Metanephros (tissue), 1 donor: ENCODE data around the gene TUBG1. TPM values are rescaled to one million over a fixed set of nuclear protein-coding genes. Genes with fewer than 3 reads are reported as not detected.

ENCODE experiments used
- total RNA-seq: library from RNA; depleted of rRNA; stranded (reverse); fragments of >200 nt; gene quantifications from one replicate; pipeline ENCODE4 v1.2.3, GENCODE V29; 2014

The TUBG1 gene
- total RNA-seq = 21.4 TPM

GRCh38 chr17:42609182-42609813 is at the start of gene TUBG1, which contains the start of gene RETREG3:
Gene TUBG1, plus strand, starts transcription at chr17:42609683. Its CDS starts 55 bp downstream, at chr17:42609738.
Gene RETREG3, minus strand, starts transcription at chr17:42609374. Its CDS starts 50 bp downstream, at chr17:42609324.

GRCh38 chr17:42561897-42562387 is 47.5 kb upstream of the TUBG1 start, which contains the start of gene COASY:
Gene COASY, plus strand, starts transcription at chr17:42562148. Its CDS starts 475 bp downstream, at chr17:42562623.

GRCh38 chr17:42566883-42567573 is 42.5 kb upstream of the TUBG1 start, which contains the start of gene MLX:
Gene MLX, plus strand, starts transcription at chr17:42567100. Its CDS starts 25 bp downstream, at chr17:42567125.

GRCh38 chr17:42577532-42578281 is 31.8 kb upstream of the TUBG1 start, which contains the start of gene PSMC3IP:
Gene PSMC3IP, minus strand, starts transcription at chr17:42577729. Its CDS starts 43 bp downstream, at chr17:42577686.

GRCh38 chr17:42659079-42659931 is 49.8 kb downstream of the TUBG1 start, which contains the start of gene TUBG2:
Gene TUBG2, plus strand, starts transcription at chr17:42659284. Its CDS starts 220 bp downstream, at chr17:42659504.

Other genes with a start within 250 kb of the TUBG1 start
- 125 TPM for gene STAT3, start 221.2 kb upstream of the TUBG1 start, total RNA-seq
- gene CAVIN1, start 186.4 kb upstream of the TUBG1 start, total RNA-seq = 111 TPM
- 61.6 TPM for gene ATP6V0A1, start 150.8 kb upstream of the TUBG1 start, total RNA-seq
- gene NAGLU, start 73.4 kb upstream of the TUBG1 start, total RNA-seq = 33.8 TPM
- 2.3 TPM for gene HSD17B1, start 56.8 kb upstream of the TUBG1 start, total RNA-seq
- 31.4 TPM for gene COASY, start 47.5 kb upstream of the TUBG1 start, total RNA-seq
- gene MLX, start 42.6 kb upstream of the TUBG1 start, total RNA-seq = 29.0 TPM
- gene PSMC3IP, start 32.0 kb upstream of the TUBG1 start, total RNA-seq = 3.2 TPM
- 65.3 TPM for gene RETREG3, start 309 bp upstream of the TUBG1 start, total RNA-seq
- 25.5 TPM for gene TUBG2, start 49.6 kb downstream of the TUBG1 start, total RNA-seq
- gene PLEKHH3, start 67.3 kb downstream of the TUBG1 start, total RNA-seq = 34.7 TPM
- 2.2 TPM for gene CCR10, start 72.2 kb downstream of the TUBG1 start, total RNA-seq
- gene CNTNAP1, start 72.8 kb downstream of the TUBG1 start, total RNA-seq = 13.6 TPM
- 32.3 TPM for gene EZH1, start 135.4 kb downstream of the TUBG1 start, total RNA-seq
- 34.9 TPM for gene RAMP2, start 151.5 kb downstream of the TUBG1 start, total RNA-seq
- 65.6 TPM for gene VPS25, start 163.8 kb downstream of the TUBG1 start, total RNA-seq
- 11.4 TPM for gene WNK4, start 170.9 kb downstream of the TUBG1 start, total RNA-seq
- gene COA3, start 189.0 kb downstream of the TUBG1 start, total RNA-seq = 108 TPM
- gene CNTD1, start 189.2 kb downstream of the TUBG1 start, total RNA-seq = 0.18 TPM
- 126 TPM for gene BECN1, start 214.6 kb downstream of the TUBG1 start, total RNA-seq
- gene PSME3, start 223.7 kb downstream of the TUBG1 start, total RNA-seq = 36.5 TPM
- gene AOC2, start 234.9 kb downstream of the TUBG1 start, total RNA-seq = 1.6 TPM
- 9.6 TPM for gene AOC3, start 241.5 kb downstream of the TUBG1 start, total RNA-seq